Mucosa of descending colon (tissue), 3 donors: ENCODE measurements around the gene WWC2. TPM values are rescaled to one million over a fixed set of nuclear protein-coding genes. Genes with fewer than 3 reads are reported as not detected.

Experiments used
- ATAC-seq: fragments of 200-7000 bp; cut with Tn5 transposase; one replicate; pipeline ENCODE4 v1.9.1; 2020; ENCODE audit warnings: mild to moderate bottlenecking, moderate library complexity
- DNase-seq, 3 donors: peaks; one replicate each; pipeline ENCODE4 v3.0.0-alpha.2; 2020
- H3K36me3 ChIP-seq: fragments of 200-600 bp; one replicate; pipeline ENCODE4 v1.8.0; 2021; ENCODE audit warnings: low read depth, mild to moderate bottlenecking
- H3K4me1 ChIP-seq: fragments of 200-600 bp; one replicate; pipeline ENCODE4 v1.8.0; 2021; ENCODE audit warnings: low read depth, mild to moderate bottlenecking
- H3K4me3 ChIP-seq: fragments of 200-600 bp; one replicate; pipeline ENCODE4 v1.8.0; 2021; ENCODE audit warnings: mild to moderate bottlenecking
- H3K9me3 ChIP-seq: fragments of 200-600 bp; one replicate; pipeline ENCODE4 v1.8.0; 2021; ENCODE audit warnings: mild to moderate bottlenecking
- CTCF ChIP-seq: fragments of 200-600 bp; IDR thresholded peaks from one replicate; pipeline ENCODE4 v1.8.0; 2022; ENCODE audit warnings: antibody characterized with exemption, mild to moderate bottlenecking
- intact Hi-C, 2 donors: fragments of 100-400 bp; cut with DNase I in 1 of 2; cut with micrococcal nuclease in 1 of 2; formaldehyde crosslinking; loops; one replicate each; pipeline versions ENCODE4 v1.11.0 to v1.11.1; 2022; cut with DNase I, micrococcal nuclease
- total RNA-seq, 3 donors: library from RNA; stranded (reverse); fragmentation: NEBNext Ultra II Directional in 2 of 3; extraction: Animal tissue kit (Norgen Biotek cat#: 25700) in 2 of 3; gene quantifications; one replicate each; pipeline versions ENCODE4 v1.2.1 to v1.2.4, GENCODE V29; 2021 to 2023
- donor health status: DM: no; HTN: no; CAD: no; lungs with moderate emphysema.
- donor health status: DM: no; HTN: no; CAD: no.
- donor health status: DM: no; HTN: yes; CAD: no.

WWC2 gene
- total RNA-seq, 3 donors from 2014 or later, result 6.4 to 31.2 (median 7.7) TPM

GRCh38 chr4:183266371-183266770 is 167.3 kb downstream of the WWC2 start:
- intact Hi-C loops, result loop anchor here in 1 of 2 donors (10.0 kb wide), 1 partner anchor 332 kb away; no protein-coding TSS in a partner anchor
- Histone ChIP-seq H3K9me3 (no peaks in the 10 kb centered on the region), H3K36me3 (no peaks in the 10 kb centered on the region), H3K4me3 (no peak overlapping the region), H3K4me1 (peaks cover 8% of the 10 kb centered on the region)
- no peak for ATAC-seq
- no peak for DNase-seq
- no peak for TF ChIP-seq CTCF

GRCh38 chr4:183268556-183268955 is 169.5 kb downstream of the WWC2 start:
- no peaks in the 10 kb centered on the region for H3K4me1 ChIP-seq

GRCh38 chr4:183272384-183272783 is 173.3 kb downstream of the WWC2 start:
- Histone ChIP-seq H3K4me1 (no peaks in the 10 kb centered on the region), H3K4me3 (no peak overlapping the region), H3K36me3 (no peaks in the 10 kb centered on the region), H3K9me3 (peaks cover 17% of the 10 kb centered on the region)
- no peak for TF ChIP-seq CTCF
- ATAC-seq (no peak), DNase-seq (no peak)
- intact Hi-C loops, result no loop called here

More at GRCh38 chr4:183268556-183268955, 169.5 kb downstream of the WWC2 start:
- no peak for TF ChIP-seq CTCF
- ATAC-seq, result no peak
- DNase-seq, result no peak
- H3K36me3 ChIP-seq, result no peaks in the 10 kb centered on the region
- intact Hi-C loops, result loop anchor here in 1 of 2 donors (10.0 kb wide), 1 partner anchor 334 kb away; no protein-coding TSS in a partner anchor
- no peaks in the 10 kb centered on the region for H3K9me3 ChIP-seq
- H3K4me3 ChIP-seq, result no peak overlapping the region

GRCh38 chr4:183276106-183276505 is 177.0 kb downstream of the WWC2 start:
- Histone ChIP-seq H3K4me1 (no peaks in the 10 kb centered on the region), H3K9me3 (peaks cover 17% of the 10 kb centered on the region), H3K36me3 (no peaks in the 10 kb centered on the region), H3K4me3 (no peak overlapping the region)
- no peak for DNase-seq
- no peak for TF ChIP-seq CTCF
- no peak for ATAC-seq
- intact Hi-C loops, result no loop called here

- no peaks in the 10 kb centered on the region for H3K36me3 ChIP-seq
- ATAC-seq, result no peak
- DNase-seq, result no peak
- no peak overlapping the region for H3K4me3 ChIP-seq
- intact Hi-C loops, result no loop called here
- no peaks in the 10 kb centered on the region for H3K4me1 ChIP-seq
- H3K9me3 ChIP-seq, result no peaks in the 10 kb centered on the region
- no peak for TF ChIP-seq CTCF
These were observed 185.3 kb downstream of the WWC2 start for GRCh38 chr4:183284258-183284785.

GRCh38 chr4:183284965-183285364 is 185.9 kb downstream of the WWC2 start:
- Histone ChIP-seq H3K4me1 (no peaks in the 10 kb centered on the region), H3K9me3 (no peaks in the 10 kb centered on the region), H3K36me3 (no peaks in the 10 kb centered on the region), H3K4me3 (no peak overlapping the region)
- DNase-seq (no peak), ATAC-seq (no peak)
- TF ChIP-seq CTCF, result no peak
- intact Hi-C loops, result no loop called here
